HG03571 (cell line): ENCODE results near the gene TRIM8.

ENCODE experiments used
- ATAC-seq: cut with Tn5 transposase; IDR thresholded peaks from one replicate; pipeline ENCODE4 v1.9.1; 2021; ENCODE audit not compliant: unreplicated experiment

TRIM8 gene

GRCh38 chr10:102668326-102669107 lies 24.2 kb downstream of the TRIM8 start:
- no peak for ATAC-seq

DNA sequence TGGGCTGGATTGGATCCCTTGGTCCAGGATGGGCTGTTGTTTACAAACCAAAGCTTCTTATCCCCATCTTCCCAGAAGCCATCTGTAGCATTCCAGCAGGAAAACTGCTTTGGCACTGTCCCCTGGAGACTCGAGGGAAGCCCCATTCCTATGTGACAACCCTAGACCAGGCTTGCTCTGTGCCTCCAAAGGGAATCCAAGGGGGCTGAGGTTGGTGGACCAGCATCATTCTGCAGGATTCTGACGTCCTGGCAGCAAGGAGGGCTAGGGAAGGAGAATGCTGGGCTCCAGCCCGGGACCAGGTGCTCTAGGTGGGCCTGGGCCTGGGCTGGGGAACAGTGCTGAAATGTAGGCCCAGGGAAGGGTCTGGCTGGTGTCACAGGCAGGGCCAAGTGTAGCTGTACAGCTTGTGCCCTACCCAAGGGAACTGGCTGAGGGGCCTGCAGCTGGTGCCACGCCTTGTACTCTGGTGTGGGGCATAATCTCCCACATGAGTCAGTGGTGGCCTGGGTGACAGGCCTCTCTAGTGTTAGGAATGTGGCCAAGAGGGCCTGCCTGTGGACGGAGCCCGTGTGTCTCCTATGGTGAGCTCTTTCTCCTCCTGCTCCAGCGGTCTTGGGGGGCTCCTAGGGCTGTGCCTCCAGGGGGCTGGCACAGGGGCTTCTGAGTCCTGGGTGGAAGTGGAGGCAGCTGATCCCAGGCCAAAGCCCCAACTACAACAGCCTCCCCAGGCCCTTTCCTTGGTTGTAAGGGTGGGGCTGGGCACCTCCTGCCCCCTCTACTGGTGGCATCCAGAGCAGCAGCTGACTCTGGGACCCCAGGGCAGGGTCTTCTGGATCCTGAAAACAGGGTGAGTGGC lies 25.2 kb downstream of the TRIM8 start:
- ATAC-seq = no peak

DNA sequence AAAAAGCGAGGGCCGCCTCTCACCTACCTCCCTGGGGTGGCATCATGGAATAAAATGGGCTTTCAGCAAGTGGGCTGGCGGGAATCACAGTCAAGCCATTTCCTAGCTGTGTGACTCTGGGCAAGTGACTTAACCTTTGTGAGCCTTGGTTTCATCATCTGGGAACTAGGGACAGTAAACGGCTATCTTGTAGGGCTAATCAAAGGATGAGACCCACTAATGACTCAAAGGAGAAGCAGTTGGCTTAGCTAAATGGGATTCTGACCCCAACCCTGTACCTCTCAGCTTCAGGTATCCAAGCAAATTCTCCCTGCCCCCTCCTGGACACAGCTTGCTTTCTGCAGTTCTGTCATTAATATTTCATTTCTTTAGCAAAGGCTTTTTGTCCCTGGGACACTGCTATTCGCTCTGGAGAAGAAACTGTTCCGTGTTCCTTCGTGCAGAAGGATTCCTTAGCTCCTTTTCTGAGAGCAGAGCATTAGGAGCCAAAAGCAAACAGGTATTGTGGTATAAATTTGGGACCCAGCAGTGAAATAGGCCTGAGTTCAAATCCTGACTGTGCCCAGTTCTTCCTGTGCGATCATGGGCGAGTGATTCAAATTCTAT lies 25.9 kb downstream of the TRIM8 start:
- no peak for ATAC-seq

GRCh38 chr10:102670871-102671434 lies 26.7 kb downstream of the TRIM8 start:
- ATAC-seq = no peak

GRCh38 chr10:102673236-102673818 lies 29.0 kb downstream of the TRIM8 start:
- no peak for ATAC-seq

GRCh38 chr10:102673819-102674511 lies 29.7 kb downstream of the TRIM8 start:
- no peak for ATAC-seq

- no peak for ATAC-seq
These were observed 30.3 kb downstream of the TRIM8 start for GRCh38 chr10:102674566-102674965.

GRCh38 chr10:102675011-102675665 lies 30.9 kb downstream of the TRIM8 start:
- no peak for ATAC-seq

GRCh38 chr10:102675666-102676533 lies 31.6 kb downstream of the TRIM8 start:
- no peak for ATAC-seq

- ATAC-seq = no peak
These were observed 32.4 kb downstream of the TRIM8 start for GRCh38 chr10:102676534-102677315.

- ATAC-seq = no peak
These were observed 33.2 kb downstream of the TRIM8 start for GRCh38 chr10:102677331-102678067.

DNA sequence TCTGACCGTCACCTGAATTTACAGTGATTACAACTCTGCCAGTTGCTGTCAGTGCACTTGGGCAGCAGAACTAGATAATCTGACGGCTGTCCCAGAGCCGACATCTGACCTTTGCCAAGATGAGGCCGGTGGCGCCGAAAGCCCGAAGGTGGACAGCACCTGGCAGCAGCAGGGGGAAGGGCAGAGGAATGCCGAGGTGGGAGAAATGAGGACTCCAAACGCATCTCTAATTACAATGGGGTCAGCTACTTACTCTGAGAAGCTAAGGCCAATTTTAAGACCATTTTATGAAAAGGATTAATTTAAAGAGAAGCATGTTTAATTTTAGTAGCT lies 33.8 kb downstream of the TRIM8 start:
- ATAC-seq = no peak

DNA sequence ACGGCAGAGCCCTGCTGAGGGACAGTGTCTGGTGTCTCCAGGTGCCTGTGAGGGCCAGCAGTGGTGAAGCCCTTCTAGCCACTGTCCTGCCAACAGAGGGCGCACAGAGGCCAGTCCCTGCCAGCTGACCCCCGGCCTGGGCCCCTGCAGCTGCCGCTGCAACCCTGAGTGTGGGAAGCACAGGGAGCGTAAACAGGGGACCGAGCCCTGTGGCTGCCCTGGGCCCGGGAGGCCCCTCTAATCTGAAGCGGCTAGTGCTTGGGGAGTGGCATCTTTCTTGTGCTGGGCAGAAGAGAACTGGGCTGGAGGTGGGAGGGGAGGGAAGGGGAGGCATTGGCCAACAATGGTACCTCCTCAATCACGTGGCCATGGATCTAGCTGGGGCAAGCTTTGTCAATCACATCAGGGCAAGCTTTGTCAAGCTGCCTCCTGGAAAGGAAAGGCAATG lies 34.6 kb downstream of the TRIM8 start:
- ATAC-seq = no peak

- ATAC-seq = no peak
These were observed 35.3 kb downstream of the TRIM8 start for GRCh38 chr10:102679596-102679995.

DNA sequence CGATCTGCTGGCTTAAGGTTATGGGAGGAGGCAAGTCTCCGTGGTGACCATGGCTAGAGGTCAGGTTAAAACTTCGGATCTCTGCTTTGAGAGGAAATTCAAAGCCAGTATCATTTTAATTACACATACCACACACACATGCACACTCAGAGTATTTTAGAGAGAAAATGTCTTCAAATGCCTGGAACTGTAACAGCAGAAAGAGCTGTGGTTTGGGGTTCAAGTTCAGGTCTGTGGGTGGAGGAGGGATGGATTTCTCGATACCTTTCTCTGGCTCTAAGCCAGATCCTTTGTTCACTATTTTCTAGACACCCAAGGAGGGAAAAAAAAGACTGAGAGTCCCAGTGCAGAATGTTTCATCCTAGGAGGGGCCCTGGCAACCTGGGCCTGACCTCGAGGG lies 37.4 kb downstream of the TRIM8 start:
- no peak for ATAC-seq

DNA sequence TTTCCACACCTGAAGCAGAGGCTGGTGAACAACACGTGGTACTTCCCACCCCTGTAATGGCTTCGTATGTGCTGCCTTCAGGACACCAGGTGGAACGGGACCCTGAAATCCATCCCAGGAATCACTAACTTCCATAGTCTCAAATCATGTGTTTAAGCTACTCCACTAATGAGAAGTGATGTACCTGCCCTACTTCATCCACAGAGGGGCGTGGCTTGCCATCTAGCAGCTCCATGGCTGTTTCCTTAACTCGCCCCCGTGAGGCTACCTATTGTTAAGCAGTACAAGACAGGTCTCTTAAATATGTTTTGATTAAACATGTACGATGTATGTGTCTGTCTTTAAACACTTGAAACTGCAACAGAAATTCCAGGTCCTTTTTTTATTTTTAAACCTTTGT lies 38.1 kb downstream of the TRIM8 start:
- no peak for ATAC-seq

DNA sequence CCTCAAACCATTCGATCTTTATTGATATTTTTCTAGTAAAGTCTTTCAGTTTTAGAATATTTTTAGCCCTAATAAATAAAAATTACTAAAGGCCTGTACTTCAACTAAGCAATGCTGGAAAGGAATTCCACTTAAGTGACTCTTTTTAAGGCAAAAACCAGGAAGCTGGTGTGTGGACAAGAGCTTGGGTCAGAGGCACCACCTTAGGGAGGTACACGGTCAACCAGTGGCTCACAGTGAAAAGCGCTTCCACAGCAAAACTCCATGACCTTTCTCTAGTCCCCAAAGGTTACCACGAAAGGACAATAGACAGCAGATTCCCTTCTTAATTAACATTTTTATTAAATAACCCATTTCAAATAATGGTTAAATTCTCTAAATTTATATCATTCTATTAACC lies 38.7 kb downstream of the TRIM8 start:
- no peak for ATAC-seq

DNA sequence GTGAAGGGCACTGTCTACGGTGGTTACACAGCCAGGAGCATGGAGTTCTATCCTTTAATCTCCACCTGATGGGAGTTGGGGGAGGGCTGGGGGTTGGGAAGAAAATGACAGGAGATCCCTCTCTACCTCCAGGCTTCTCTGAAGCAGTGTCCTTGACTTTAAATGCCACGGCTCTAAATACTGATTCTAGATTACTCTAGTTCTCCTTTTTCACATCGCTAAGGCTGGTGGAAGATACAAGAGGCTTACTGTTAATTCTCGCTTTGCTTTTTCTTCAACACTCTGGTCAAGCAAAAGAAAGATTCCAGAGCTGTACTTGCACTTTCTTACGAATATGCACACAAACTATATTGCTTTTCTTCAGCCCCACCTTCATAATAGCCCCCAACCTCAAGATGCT lies 39.5 kb downstream of the TRIM8 start:
- no peak for ATAC-seq
